ENCODE data around the gene MRPL52.
A peak's percentile ranks its signal among the peaks of the same experiment; 100 is the strongest.

Gene MRPL52

DNA sequence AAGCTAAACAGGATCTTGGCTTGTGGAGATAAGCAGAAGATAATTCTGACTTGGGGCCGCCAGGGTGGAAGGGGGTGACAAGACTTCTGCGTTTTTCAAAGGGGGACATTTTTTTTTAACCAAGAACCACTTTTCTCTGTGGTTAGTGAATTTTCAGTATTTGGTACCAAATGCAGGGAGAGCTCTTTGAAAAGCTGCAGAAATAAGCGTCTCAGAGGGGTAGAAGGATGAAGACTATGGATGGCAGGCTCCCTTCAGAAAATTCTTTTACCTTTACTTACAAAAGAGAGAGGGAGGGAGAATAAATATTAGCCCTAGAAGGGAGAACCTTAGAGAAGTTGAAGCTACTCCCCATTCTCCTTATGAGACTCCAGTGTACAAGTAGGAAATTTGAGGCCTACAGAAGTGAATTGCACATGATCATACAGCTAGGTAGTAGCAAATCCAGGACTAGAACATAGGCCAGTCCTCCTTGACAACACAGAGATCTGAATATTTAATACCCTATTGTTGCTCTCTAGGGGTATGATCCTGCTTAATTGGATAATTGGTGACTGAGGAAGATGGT is 840 bp downstream of the MRPL52 start:
- Histone ChIP-seq H3K36me3 (replicated peaks) (peaks cover 17% of the 10 kb centered on the region), H3K27me3 (replicated peaks) (no peaks in the 10 kb centered on the region), H3K27ac (no peak overlapping the region), H3K4me3 (ENCODE audit: low read depth, low read length) (peak overlapping the region; percentile 93)
- DNase-seq, result no peak
- TF ChIP-seq, protein P1, sequence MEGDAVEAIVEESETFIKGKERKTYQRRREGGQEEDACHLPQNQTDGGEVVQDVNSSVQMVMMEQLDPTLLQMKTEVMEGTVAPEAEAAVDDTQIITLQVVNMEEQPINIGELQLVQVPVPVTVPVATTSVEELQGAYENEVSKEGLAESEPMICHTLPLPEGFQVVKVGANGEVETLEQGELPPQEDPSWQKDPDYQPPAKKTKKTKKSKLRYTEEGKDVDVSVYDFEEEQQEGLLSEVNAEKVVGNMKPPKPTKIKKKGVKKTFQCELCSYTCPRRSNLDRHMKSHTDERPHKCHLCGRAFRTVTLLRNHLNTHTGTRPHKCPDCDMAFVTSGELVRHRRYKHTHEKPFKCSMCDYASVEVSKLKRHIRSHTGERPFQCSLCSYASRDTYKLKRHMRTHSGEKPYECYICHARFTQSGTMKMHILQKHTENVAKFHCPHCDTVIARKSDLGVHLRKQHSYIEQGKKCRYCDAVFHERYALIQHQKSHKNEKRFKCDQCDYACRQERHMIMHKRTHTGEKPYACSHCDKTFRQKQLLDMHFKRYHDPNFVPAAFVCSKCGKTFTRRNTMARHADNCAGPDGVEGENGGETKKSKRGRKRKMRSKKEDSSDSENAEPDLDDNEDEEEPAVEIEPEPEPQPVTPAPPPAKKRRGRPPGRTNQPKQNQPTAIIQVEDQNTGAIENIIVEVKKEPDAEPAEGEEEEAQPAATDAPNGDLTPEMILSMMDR (IDR thresholded peaks at IDR 0.05; ENCODE audit: low read depth, low read length, missing control alignments), result no peak
- in situ Hi-C loops (cut with HindIII; ENCODE audit: low pct_ligation_motif_present, low sequenced_read_pairs), result no loop called here

DNA sequence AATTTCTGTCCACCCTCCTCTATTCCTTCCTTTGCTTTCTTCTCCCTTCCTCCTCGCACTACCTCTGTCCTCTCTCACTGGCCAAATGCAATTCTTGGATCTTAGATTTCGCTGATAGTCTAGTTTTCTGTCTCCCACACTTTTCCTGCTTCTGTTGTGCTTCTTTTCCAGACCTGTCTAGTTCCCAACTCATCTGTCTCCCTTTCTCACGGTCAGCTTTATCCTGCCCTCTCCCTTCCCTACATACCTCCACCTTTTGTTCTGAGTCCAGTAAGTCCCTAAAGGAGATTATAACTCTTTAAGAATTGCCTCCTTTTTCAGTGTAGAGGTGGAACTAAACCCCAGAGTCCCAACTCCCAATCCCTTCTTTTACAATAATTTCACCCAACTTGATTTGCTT is 5.8 kb downstream of the MRPL52 start:
- Histone ChIP-seq H3K27ac (peak overlapping the region; percentile 89), H3K4me3 (ENCODE audit: low read depth, low read length) (no peak overlapping the region), H3K27me3 (replicated peaks) (no peaks in the 10 kb centered on the region), H3K36me3 (replicated peaks) (peaks cover 44% of the 10 kb centered on the region)
- in situ Hi-C loops (cut with HindIII; ENCODE audit: low pct_ligation_motif_present, low sequenced_read_pairs), result no loop called here
- TF ChIP-seq, protein P1 (IDR thresholded peaks at IDR 0.05; ENCODE audit: low read depth, low read length, missing control alignments), result no peak
- DNase-seq, result no peak

DNA sequence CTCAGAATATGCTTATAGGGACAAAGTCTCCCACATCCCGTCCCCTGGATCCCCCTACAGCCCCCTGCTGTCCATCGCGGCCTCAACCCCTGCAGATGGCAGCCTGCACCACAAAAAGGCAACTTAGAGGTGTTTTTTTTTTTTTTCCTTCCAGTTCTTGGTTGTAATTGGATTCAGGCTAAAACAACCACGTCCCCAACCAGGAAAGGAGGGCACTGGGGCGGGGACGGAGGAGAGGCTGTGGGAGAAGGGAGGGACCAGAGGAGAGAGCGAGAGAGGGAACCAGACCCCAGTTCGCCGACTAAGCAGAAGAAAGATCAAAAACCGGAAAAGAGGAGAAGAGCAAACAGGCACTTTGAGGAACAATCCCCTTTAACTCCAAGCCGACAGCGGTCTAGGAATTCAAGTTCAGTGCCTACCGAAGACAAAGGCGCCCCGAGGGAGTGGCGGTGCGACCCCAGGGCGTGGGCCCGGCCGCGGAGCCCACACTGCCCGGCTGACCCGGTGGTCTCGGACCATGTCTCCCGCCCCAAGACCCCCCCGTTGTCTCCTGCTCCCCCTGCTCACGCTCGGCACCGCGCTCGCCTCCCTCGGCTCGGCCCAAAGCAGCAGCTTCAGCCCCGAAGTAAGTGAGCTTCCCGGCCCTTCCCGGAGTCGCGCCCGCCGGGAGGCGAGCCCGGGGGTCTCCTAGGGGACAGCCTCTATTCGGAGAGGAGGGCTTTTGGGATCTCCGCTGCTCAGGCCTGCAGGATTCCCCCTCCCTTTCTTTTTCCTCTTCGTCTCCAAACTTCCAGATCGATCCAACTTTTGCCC is 6.8 kb downstream of the MRPL52 start, which contains the start of gene MMP14:
Gene MMP14, plus strand, starts transcription at position 285 of the 813 bp plus-strand sequence. Its CDS starts 233 bp downstream, at position 518.
- in situ Hi-C loops (cut with HindIII; ENCODE audit: low pct_ligation_motif_present, low sequenced_read_pairs), result no loop called here
- no peaks in the 10 kb centered on the region for H3K27me3 ChIP-seq (replicated peaks)
- H3K4me3 ChIP-seq (ENCODE audit: low read depth, low read length), result peak within 1 kb of the TSS; percentile 93
- peaks cover 53% of the 10 kb centered on the region for H3K36me3 ChIP-seq (replicated peaks)
- DNase-seq, result peak; percentile 72
- peak within 1 kb of the TSS; percentile 89 for H3K27ac ChIP-seq
- TF ChIP-seq, protein P1 (IDR thresholded peaks at IDR 0.05; ENCODE audit: low read depth, low read length, missing control alignments), result peak; percentile 73

DNA sequence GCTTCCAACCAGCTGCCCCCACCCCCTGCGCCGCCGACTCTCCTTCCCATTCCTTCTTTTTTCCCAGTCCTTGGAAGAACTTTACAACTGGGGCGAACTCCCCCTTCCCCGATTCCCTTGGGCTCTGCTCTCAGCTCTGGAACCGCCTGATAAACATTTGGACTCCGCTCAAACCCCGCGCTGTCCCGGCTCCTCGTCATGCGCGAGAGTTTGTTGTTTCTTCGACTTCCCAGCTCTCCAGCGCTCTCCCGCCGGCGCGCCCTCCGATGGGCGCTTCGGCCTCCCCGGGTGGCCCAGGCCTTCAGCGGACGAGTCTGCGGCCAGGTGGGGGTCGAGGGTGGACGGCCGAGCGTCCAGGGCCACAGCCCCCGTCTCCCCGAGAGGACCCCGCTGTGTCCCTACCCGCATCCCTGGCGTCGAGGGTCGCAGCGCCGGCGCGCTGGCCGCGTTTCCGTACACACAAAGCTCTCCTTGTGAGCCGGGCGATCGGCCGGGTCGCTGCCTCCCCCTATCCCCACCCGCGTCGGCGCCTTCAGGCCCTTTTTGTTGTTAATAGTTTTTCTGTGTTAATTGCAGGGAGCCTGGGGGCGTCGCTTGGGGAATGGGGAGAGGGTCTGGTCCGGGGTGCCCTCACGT is 7.5 kb downstream of the MRPL52 start:
- peaks cover 57% of the 10 kb centered on the region for H3K36me3 ChIP-seq (replicated peaks)
- H3K27me3 ChIP-seq (replicated peaks), result no peaks in the 10 kb centered on the region
- DNase-seq, result peak; percentile 61
- H3K27ac ChIP-seq, result peak overlapping the region; percentile 89
- TF ChIP-seq, protein P1 (IDR thresholded peaks at IDR 0.05; ENCODE audit: low read depth, low read length, missing control alignments), result no peak
- in situ Hi-C loops (cut with HindIII; ENCODE audit: low pct_ligation_motif_present, low sequenced_read_pairs), result no loop called here
- H3K4me3 ChIP-seq (ENCODE audit: low read depth, low read length), result peak overlapping the region; percentile 93

DNA sequence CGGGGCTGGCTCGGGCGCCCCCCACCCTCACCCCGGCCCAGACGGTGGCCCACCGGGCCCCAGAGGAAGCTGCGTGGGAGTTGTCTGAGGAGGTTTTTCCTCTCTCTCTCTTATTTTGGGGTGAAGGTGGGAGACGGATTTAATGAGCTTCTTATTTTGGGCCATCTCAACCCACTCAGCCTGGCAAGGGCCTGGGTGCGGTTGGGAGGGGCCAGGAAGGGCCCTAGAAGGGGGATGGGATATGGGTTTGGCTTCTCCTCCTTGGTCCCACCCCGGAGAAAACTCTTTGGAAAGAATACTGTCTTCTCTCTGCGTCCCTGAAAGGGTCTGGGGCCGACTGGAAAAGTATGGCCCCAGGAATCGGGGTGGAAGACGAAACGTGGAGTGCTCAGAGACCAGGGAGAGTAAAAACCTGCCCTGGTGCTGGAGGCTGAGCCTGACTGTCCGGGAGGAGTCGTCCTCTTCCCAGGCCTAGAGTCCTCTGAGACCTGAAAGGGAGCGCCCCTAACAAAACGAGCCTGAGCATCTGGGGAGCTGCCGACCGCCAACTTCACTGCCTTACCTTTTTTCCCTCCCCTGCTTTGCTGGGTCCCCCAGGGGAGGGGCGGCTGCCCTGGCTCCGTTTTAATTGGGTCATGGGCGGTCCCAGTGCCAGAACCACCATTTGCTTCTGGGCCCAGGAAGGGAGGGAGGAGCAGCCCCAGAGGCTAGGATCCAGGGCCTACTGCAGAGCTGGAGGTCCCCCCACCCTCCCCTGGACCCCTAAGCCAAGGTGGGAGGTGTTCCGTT is 8.3 kb downstream of the MRPL52 start:
- Histone ChIP-seq H3K36me3 (replicated peaks) (peaks cover 64% of the 10 kb centered on the region), H3K27ac (peak overlapping the region; percentile 89), H3K4me3 (ENCODE audit: low read depth, low read length) (peak overlapping the region; percentile 93), H3K27me3 (replicated peaks) (no peaks in the 10 kb centered on the region)
- no peak for DNase-seq
- in situ Hi-C loops (cut with HindIII; ENCODE audit: low pct_ligation_motif_present, low sequenced_read_pairs), result no loop called here
- TF ChIP-seq, protein P1 (IDR thresholded peaks at IDR 0.05; ENCODE audit: low read depth, low read length, missing control alignments), result peak; percentile 1
